Measurements from ENCODE around the gene ATAD3B.
"Not testable (repeated sequence)": the region's sequence is repeated elsewhere in the genome, so short reads cannot be mapped to it uniquely, and the experiment has no call there.

Gene ATAD3B

DNA sequence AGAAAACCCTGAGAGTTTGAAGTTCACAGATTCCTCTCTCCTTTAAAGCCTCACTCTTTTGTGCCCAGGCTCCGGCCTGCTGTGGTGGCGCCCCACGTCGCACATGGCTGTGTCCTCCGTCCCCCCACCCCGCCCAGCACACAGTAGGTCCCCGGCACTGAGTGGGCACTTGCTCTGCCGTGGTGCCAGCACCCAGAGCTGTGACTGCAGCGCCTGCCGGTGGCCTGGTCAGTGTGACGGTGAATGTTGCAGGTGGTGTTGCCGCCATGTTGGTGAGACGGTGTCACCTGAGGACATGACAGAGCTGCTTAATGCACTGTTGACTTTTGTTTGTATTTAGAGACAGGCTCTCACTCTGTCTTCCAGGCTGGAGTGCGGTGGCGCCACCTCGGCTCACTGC is 18.7 kb upstream of the ATAD3B start:
- no peak for FAIRE-seq

GRCh38 chr1:1454286-1455056 is 17.1 kb upstream of the ATAD3B start:
- FAIRE-seq, result not testable (repeated sequence)

- no peak for FAIRE-seq
Measured at GRCh38 chr1:1455366-1455884, 16.1 kb upstream of the ATAD3B start.

- FAIRE-seq, result not testable (repeated sequence)
Measured at GRCh38 chr1:1455934-1456333, 15.6 kb upstream of the ATAD3B start.

DNA sequence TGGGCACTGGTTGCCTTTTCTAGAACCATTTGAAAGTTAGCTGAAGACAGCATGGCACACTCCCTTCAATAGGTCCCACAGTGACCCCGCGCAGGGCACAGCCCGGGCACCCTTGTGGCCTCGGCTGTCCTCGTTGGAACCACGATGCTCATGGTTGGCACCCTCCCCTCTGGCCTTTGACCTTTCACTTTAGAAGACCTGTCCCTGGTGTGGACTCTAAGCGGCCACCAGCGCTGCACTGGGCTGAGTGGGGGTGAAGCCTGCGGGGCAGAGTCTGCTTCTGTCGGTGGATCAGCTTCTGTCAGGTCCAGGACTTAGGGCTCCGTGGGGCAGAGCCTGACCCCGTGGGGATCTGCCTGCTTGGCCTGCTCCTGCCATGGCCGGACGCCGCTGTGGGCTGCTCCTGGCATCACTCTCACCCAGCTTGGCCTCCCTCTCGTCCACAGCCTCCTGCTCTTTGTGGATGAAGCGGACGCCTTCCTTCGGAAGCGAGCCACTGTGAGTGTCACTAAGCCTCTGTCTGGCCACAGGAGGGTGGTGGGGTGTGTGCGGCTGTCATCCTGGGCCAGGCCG is 14.8 kb upstream of the ATAD3B start:
- not testable (repeated sequence) for FAIRE-seq

DNA sequence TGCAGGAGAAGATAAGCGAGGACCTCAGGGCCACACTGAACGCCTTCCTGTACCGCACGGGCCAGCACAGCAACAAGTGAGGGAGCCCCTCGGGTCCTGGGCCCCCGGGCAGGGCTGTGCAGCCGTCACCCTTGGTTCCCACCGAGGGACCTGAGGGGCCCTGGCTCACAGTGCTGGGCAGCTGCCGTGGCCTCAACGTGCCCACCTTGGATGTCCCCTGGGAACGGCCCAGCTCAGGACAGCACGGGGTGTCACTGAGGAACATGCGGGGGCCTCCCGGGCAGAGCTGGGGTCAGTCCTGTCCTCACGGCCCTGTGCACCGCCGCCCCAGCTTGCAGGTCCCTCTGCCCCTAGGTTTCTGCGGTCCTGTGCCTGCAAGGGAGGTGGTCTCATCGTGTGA is 12.4 kb upstream of the ATAD3B start:
- not testable (repeated sequence) for FAIRE-seq

GRCh38 chr1:1459711-1460110 is 11.9 kb upstream of the ATAD3B start:
- FAIRE-seq, result not testable (repeated sequence)

GRCh38 chr1:1460540-1461130 is 10.9 kb upstream of the ATAD3B start:
- FAIRE-seq, result no peak

DNA sequence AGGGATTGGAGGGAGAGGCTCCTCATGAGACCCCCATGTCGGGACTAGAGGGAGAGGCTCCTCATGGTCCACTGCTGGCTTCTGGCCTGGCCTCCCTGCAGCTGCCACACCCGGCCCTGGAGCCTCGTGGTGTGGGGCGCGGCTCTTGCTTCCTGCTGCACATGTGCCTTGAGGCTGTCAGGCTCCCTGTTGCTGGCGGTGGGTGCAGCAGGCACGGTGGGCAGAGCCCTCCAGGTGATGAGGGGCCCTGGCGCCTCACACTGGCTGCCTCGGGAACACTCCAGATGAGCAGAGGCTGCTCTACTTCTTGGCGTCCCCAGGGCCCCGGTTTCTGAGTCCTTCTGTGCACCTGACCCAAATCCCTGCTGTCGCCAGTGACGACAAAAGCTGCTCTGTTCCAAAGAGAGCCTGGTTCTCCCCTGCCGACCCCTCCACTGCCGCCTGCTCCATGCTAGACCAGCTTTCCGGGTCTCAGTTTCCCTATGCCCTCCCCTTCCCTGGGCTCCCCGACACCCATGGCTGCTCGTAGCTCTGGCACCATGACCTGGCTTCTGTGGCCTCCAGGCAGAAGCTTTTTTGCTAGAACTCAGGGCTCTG is 9.7 kb upstream of the ATAD3B start:
- no peak for FAIRE-seq

DNA sequence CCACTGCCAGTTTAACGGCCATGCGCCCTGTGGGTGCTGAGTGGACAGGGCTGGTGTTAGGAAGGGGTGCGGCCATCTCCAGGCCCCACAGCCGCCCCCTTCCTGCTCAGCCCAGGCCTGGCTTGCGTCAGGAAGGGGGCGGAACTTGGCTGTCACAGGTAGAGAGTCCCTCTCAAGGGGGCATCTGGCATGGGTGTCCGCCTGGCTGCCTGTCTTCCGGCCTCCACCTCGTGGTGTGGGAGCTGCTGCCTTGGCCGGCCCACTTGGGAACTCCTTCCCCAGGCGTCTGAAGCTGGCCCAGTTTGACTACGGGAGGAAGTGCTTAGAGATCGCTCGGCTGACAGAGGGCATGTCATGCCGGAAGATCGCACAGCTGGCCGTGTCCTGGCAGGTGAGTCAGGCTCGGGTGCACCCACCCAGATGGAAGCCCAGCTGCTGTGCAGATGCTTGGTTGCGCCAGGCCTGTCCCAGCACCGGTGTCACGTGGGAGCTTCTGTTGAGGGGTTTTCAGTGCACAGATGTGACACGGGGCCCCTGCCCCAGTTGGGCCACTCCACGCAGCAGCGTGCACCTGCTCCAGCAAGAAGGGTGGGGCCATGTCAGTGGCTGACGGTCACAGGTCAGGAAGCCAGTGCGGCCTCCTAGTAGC is 9.1 kb upstream of the ATAD3B start:
- no peak for FAIRE-seq

DNA sequence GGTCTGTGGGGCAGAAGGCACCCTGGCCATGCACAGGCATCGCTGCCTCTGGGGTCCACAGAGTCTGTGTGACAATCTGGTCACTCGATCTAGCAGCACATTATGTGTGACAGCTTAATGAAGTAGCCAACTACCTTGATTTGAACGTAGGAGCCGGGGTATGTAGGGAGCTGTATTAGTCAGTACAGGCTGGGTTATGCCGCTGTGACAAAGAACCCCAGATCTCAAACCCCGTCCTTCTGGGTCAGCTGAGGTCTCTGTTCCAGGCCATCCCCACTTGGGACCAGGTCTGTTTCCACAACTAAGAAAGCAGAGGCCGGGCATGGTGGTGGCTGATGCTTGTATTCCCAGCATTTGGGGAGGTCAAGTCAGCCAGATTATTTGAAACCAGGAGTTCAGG is 8.3 kb upstream of the ATAD3B start:
- no peak for FAIRE-seq

DNA sequence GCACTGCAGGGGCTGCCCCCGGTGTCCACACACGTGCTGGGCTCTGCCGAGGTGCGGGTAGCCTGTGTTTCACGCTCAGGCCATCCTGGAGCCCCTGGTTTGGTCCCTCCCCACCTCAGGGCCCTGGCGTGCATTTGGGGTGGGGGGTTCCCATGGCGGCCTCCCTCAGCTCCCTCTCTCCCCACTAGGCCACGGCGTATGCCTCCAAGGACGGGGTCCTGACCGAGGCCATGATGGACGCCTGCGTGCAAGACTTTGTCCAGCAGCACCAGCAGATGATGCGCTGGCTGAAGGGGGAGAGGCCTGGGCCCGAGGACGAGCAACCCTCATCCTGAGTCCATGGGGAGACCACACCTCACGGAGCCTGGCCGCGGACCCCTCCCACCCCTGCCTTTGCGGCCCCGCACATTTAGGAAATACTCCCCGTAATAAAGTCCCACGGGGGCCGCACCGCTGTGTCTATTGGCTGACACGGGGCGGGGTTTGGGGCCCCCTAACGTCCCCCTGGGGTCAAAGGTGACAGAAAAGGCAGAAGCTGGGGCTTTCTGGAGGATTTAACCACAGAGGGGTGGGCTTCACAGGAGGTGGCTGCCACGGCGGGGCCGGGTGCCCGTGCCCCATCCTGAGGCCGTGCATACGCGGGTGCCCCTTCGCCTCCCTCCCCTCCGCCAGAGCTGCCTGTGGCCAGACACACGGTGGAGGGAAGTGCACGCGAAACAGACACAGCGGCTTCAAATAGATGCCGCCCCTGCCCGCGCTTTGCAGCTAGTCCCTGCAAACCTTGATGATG is 3.2 kb upstream of the ATAD3B start:
- not testable (repeated sequence) for FAIRE-seq

- FAIRE-seq, result no peak
Measured at GRCh38 chr1:1470626-1471388, 758 bp upstream of the ATAD3B start.

DNA sequence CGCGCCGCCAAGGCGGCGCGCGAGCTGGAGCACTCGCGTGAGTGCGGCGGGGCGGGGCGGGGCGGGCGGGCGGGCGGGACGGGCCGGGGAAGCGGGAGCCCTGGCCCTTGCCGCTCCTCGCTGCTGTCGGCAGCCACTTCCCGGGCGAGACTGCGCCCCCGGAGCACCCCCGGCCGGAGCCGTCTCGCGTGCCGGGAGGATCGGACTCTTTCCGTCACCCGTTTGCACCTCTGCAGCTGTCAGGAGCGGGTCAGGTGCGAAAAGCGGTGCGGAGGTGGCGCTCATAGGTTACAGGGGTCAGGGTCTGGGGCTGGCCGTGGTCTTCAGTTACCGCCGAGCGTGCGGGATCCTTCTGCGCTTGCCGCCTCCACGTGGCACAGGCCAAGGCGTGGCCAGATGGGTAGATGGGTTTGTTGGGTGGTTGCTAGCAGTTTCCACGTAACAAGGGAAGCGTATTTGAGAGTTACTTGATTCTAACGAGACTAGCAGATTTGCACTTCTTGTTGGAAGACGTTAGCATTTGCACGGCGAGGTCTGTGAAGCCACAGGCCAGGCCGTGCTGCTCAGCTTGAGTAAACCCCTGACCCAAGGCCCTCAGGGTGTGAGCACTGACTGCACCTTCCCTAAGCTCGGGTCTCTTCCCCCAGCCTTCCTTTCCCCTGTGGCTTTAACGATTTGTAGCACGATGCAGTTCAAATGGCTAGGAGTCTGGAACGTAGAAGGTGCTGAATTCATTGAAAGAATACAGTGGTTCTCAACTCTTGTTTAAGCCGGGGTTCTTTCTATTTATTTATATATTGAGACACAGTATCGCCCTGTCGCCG is 700 bp downstream of the ATAD3B start:
- FAIRE-seq, result not testable (repeated sequence)

DNA sequence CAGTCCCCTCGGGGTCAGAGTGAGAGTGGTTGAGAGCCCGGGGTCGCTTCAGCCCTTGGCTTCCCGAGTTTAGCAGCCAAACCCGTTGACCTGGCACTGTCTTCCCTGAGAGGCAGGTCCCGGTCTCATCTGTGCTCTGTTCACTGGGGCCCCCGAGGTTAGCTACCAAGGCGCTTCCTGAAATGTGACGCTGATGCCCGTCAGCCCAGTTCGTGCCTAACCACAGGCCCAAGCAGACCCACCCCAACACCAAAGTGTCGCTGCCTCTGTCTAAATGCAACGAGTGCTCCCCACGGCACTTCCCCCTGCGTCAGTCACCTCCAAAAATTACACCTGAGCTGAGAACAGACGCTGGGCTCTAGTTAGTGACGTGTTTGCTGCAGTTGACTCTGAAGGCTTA is 4.4 kb downstream of the ATAD3B start:
- FAIRE-seq, result not testable (repeated sequence)

GRCh38 chr1:1477206-1477605 is 5.6 kb downstream of the ATAD3B start:
- FAIRE-seq, result no peak

GRCh38 chr1:1479547-1480487 is 8.3 kb downstream of the ATAD3B start:
- no peak for FAIRE-seq

GRCh38 chr1:1480488-1480867 is 8.9 kb downstream of the ATAD3B start:
- not testable (repeated sequence) for FAIRE-seq

- FAIRE-seq, result not testable (repeated sequence)
Measured at GRCh38 chr1:1481811-1482210, 10.2 kb downstream of the ATAD3B start.
